Colonic mucosa (tissue), 4 donors: ENCODE measurements around the gene ZNF277. TPM values are rescaled to one million over a fixed set of nuclear protein-coding genes. Genes with fewer than 3 reads are reported as not detected.

Experiments
- DNase-seq: peaks from one replicate; pipeline ENCODE4 v3.0.0-alpha.2; 2020
- H3K27ac ChIP-seq: fragments of 200-600 bp; one replicate; pipeline ENCODE4 v1.8.0; 2021
- H3K27me3 ChIP-seq: fragments of 200-600 bp; one replicate; pipeline ENCODE4 v1.8.0; 2021
- H3K36me3 ChIP-seq: fragments of 200-600 bp; one replicate; pipeline ENCODE4 v1.8.0; 2021
- H3K4me1 ChIP-seq: fragments of 200-600 bp; one replicate; pipeline ENCODE4 v1.8.0; 2021; ENCODE audit warnings: mild to moderate bottlenecking
- H3K4me3 ChIP-seq: fragments of 200-600 bp; one replicate; pipeline ENCODE4 v1.8.0; 2021
- H3K9ac ChIP-seq, 2 donors: one replicate each; pipeline ENCODE4 v1.7.0; 2013; ENCODE audit warnings: control low read depth in 2 of 2, low read depth in 2 of 2, low read length in 2 of 2
- H3K9me3 ChIP-seq: fragments of 200-600 bp; one replicate; pipeline ENCODE4 v1.8.0; 2021
- CTCF ChIP-seq: fragments of 200-600 bp; IDR thresholded peaks from one replicate; pipeline ENCODE4 v1.8.0; 2022; ENCODE audit warnings: antibody characterized with exemption, mild to moderate bottlenecking
- intact Hi-C: fragments of 100-400 bp; cut with DNase I; formaldehyde crosslinking; loops from one replicate; pipeline ENCODE4 v1.14.1; 2022
- total RNA-seq, 2 donors: library from RNA; stranded (reverse); fragmentation: NEBNext Ultra II Directional in 1 of 2; extraction: Animal tissue kit (Norgen Biotek cat#: 25700) in 1 of 2; gene quantifications; one replicate each; pipeline ENCODE4 v1.2.1, GENCODE V29; 2021
- donor health status: healthy.
- donor health status: DM: no; HTN: no; CAD: no.
- donor health status: DM: no; HTN: no; CAD: no.

Gene ZNF277
- total RNA-seq, 2 donors from 2014 or later: 14.1 to 27.4 TPM

GRCh38 chr7:112336936-112337576, 130.6 kb downstream of the ZNF277 start:
- Histone ChIP-seq H3K9ac (no peak overlapping the region), H3K36me3 (no peaks in the 10 kb centered on the region), H3K27ac (no peak overlapping the region), H3K4me1 (no peaks in the 10 kb centered on the region), H3K4me3 (no peak overlapping the region), H3K27me3 (no peaks in the 10 kb centered on the region), H3K9me3 (no peaks in the 10 kb centered on the region)
- no peak for DNase-seq
- TF ChIP-seq CTCF: no peak
- intact Hi-C loops: no loop called here

- H3K9ac ChIP-seq: no peak overlapping the region
- H3K27me3 ChIP-seq: no peaks in the 10 kb centered on the region
- H3K9me3 ChIP-seq: no peaks in the 10 kb centered on the region
- H3K27ac ChIP-seq: no peak overlapping the region
- DNase-seq: no peak
- intact Hi-C loops: no loop called here
- H3K36me3 ChIP-seq: no peaks in the 10 kb centered on the region
- no peak for TF ChIP-seq CTCF
- no peaks in the 10 kb centered on the region for H3K4me1 ChIP-seq
- H3K4me3 ChIP-seq: no peak overlapping the region
Measured at GRCh38 chr7:112337892-112338291, 131.4 kb downstream of the ZNF277 start.

- H3K27me3 ChIP-seq: no peaks in the 10 kb centered on the region
- intact Hi-C loops: no loop called here
- no peak overlapping the region for H3K27ac ChIP-seq
- TF ChIP-seq CTCF: no peak
- H3K9ac ChIP-seq: no peak overlapping the region
- no peak overlapping the region for H3K4me3 ChIP-seq
- H3K36me3 ChIP-seq: no peaks in the 10 kb centered on the region
- H3K9me3 ChIP-seq: no peaks in the 10 kb centered on the region
- H3K4me1 ChIP-seq: no peaks in the 10 kb centered on the region
- DNase-seq: no peak
Measured at GRCh38 chr7:112338786-112339185, 132.3 kb downstream of the ZNF277 start.

- no peaks in the 10 kb centered on the region for H3K4me1 ChIP-seq
- no peak overlapping the region for H3K27ac ChIP-seq
- TF ChIP-seq CTCF: no peak
- intact Hi-C loops: no loop called here
- DNase-seq: no peak
- H3K9me3 ChIP-seq: no peaks in the 10 kb centered on the region
- no peaks in the 10 kb centered on the region for H3K36me3 ChIP-seq
- no peak overlapping the region for H3K9ac ChIP-seq
- no peaks in the 10 kb centered on the region for H3K27me3 ChIP-seq
- no peak overlapping the region for H3K4me3 ChIP-seq
Measured at GRCh38 chr7:112341464-112341863, 135.0 kb downstream of the ZNF277 start.

GRCh38 chr7:112346381-112347060, 140.0 kb downstream of the ZNF277 start:
- Histone ChIP-seq H3K27me3 (no peaks in the 10 kb centered on the region), H3K36me3 (no peaks in the 10 kb centered on the region), H3K9me3 (no peaks in the 10 kb centered on the region), H3K9ac (no peak overlapping the region), H3K27ac (no peak overlapping the region), H3K4me1 (no peaks in the 10 kb centered on the region), H3K4me3 (no peak overlapping the region)
- intact Hi-C loops: no loop called here
- TF ChIP-seq CTCF: no peak
- DNase-seq: no peak
